HG03064 (cell line): ENCODE results near the gene SLCO2A1.

Source experiments
- ATAC-seq: cut with Tn5 transposase; IDR thresholded peaks from one replicate; pipeline ENCODE4 v1.9.1; 2021; ENCODE audit warnings: low read depth; ENCODE audit not compliant: unreplicated experiment

SLCO2A1 gene

GRCh38 chr3:134061401-134061800 is 31.7 kb upstream of the SLCO2A1 start:
- ATAC-seq = no peak

GRCh38 chr3:134060561-134061385 is 31.0 kb upstream of the SLCO2A1 start:
- no peak for ATAC-seq

GRCh38 chr3:134059671-134060560 is 30.2 kb upstream of the SLCO2A1 start:
- no peak for ATAC-seq

GRCh38 chr3:134059035-134059601 is 29.4 kb upstream of the SLCO2A1 start:
- ATAC-seq = no peak

GRCh38 chr3:134057654-134058110 is 28.0 kb upstream of the SLCO2A1 start:
- no peak for ATAC-seq

- no peak for ATAC-seq
Measured at GRCh38 chr3:134057006-134057653, 27.4 kb upstream of the SLCO2A1 start.

GRCh38 chr3:134056464-134056891 is 26.8 kb upstream of the SLCO2A1 start:
- no peak for ATAC-seq

- ATAC-seq = no peak
Measured at GRCh38 chr3:134055661-134056060, 25.9 kb upstream of the SLCO2A1 start.

GRCh38 chr3:134054881-134055280 is 25.2 kb upstream of the SLCO2A1 start:
- no peak for ATAC-seq

GRCh38 chr3:134054231-134054630 is 24.5 kb upstream of the SLCO2A1 start:
- no peak for ATAC-seq

GRCh38 chr3:134052370-134052769 is 22.6 kb upstream of the SLCO2A1 start:
- no peak for ATAC-seq

- no peak for ATAC-seq
Measured at GRCh38 chr3:134049676-134050075, 20.0 kb upstream of the SLCO2A1 start.

- ATAC-seq = no peak
Measured at GRCh38 chr3:134048278-134048996, 18.7 kb upstream of the SLCO2A1 start.

GRCh38 chr3:134044459-134044858 is 14.7 kb upstream of the SLCO2A1 start:
- no peak for ATAC-seq

GRCh38 chr3:134040066-134040465 is 10.3 kb upstream of the SLCO2A1 start:
- ATAC-seq = no peak

- ATAC-seq = no peak
Measured at GRCh38 chr3:134039161-134039862, 9.6 kb upstream of the SLCO2A1 start.

- ATAC-seq = no peak
Measured at GRCh38 chr3:134038716-134039115, 9.0 kb upstream of the SLCO2A1 start.

- ATAC-seq = no peak
Measured at GRCh38 chr3:134038071-134038491, 8.4 kb upstream of the SLCO2A1 start.

- ATAC-seq = no peak
Measured at GRCh38 chr3:134037168-134037567, 7.4 kb upstream of the SLCO2A1 start.
